Measurements from ENCODE around the gene SNRNP48. TPM values are rescaled to one million over a fixed set of nuclear protein-coding genes. Genes with fewer than 3 reads are reported as not detected.
A peak's percentile ranks its signal among the peaks of the same experiment; 100 is the strongest.

SNRNP48 gene
- polyA plus RNA-seq, 1 donor from 2014 or later = 17.5 TPM

GRCh38 chr6:7631466-7631865, 41.5 kb downstream of the SNRNP48 start:
- Histone ChIP-seq H3K9ac (ENCODE audit: low read length) (no peak overlapping the region), H3K27ac (ENCODE audit: low read length) (no peak overlapping the region), H3K9me3 (ENCODE audit: low read length) (peaks cover 5% of the 10 kb centered on the region), H3F3A (ENCODE audit: insufficient read depth, low read length, poor library complexity, severe bottlenecking) (no peaks in the 10 kb centered on the region), H3K79me2 (replicated peaks; ENCODE audit: insufficient read depth, low read length) (no peaks in the 10 kb centered on the region), H3K36me3 (ENCODE audit: insufficient read depth, low read length) (no peaks in the 10 kb centered on the region), H4K20me1 (ENCODE audit: insufficient read depth) (no peaks in the 10 kb centered on the region), H3K9me2 (ENCODE audit: insufficient read depth, low read length) (no peaks in the 10 kb centered on the region), H3K4me3 (ENCODE audit: low read length) (no peak overlapping the region), H2AFZ (ENCODE audit: low read depth, low read length) (no peak overlapping the region), H3K4me2 (ENCODE audit: low read length) (no peak overlapping the region), H3K27me3 (ENCODE audit: insufficient read depth, low read depth, low read length) (peaks cover 25% of the 10 kb centered on the region)
- TF ChIP-seq EZH2 (IDR thresholded peaks at IDR 0.05; ENCODE audit: borderline replicate concordance, insufficient read depth, low read length, poor library complexity, severe bottlenecking) (no peak), EP300 (conservative IDR thresholded peaks at IDR 0.05; ENCODE audit: poor library complexity, severe bottlenecking) (no peak), SMC3 (conservative IDR thresholded peaks at IDR 0.05; ENCODE audit: poor library complexity) (no peak), MXI1 (conservative IDR thresholded peaks at IDR 0.05; ENCODE audit: poor library complexity, severe bottlenecking) (no peak), RAD21 (conservative IDR thresholded peaks at IDR 0.05) (no peak), POLR2AphosphoS5 (IDR thresholded peaks at IDR 0.05) (no peak)

GRCh38 chr6:7632501-7633290, 42.7 kb downstream of the SNRNP48 start:
- H2AFZ ChIP-seq (ENCODE audit: low read depth, low read length) = no peak overlapping the region
- no peaks in the 10 kb centered on the region for H3K79me2 ChIP-seq (replicated peaks; ENCODE audit: insufficient read depth, low read length)
- H3K9me3 ChIP-seq (ENCODE audit: low read length) = peaks cover 5% of the 10 kb centered on the region
- no peak overlapping the region for H3K4me2 ChIP-seq (ENCODE audit: low read length)
- peaks cover 17% of the 10 kb centered on the region for H3K27me3 ChIP-seq (ENCODE audit: insufficient read depth, low read depth, low read length)
- H3K9me2 ChIP-seq (ENCODE audit: insufficient read depth, low read length) = no peaks in the 10 kb centered on the region
- H3F3A ChIP-seq (ENCODE audit: insufficient read depth, low read length, poor library complexity, severe bottlenecking) = no peaks in the 10 kb centered on the region
- H3K27ac ChIP-seq (ENCODE audit: low read length) = no peak overlapping the region
- TF ChIP-seq EZH2 (IDR thresholded peaks at IDR 0.05; ENCODE audit: borderline replicate concordance, insufficient read depth, low read length, poor library complexity, severe bottlenecking) (no peak), MXI1 (conservative IDR thresholded peaks at IDR 0.05; ENCODE audit: poor library complexity, severe bottlenecking) (no peak), TAF1 (IDR thresholded peaks at IDR 0.05; ENCODE audit: low read depth) (no peak), EP300 (conservative IDR thresholded peaks at IDR 0.05; ENCODE audit: poor library complexity, severe bottlenecking) (no peak)
- TF ChIP-seq, protein P1, sequence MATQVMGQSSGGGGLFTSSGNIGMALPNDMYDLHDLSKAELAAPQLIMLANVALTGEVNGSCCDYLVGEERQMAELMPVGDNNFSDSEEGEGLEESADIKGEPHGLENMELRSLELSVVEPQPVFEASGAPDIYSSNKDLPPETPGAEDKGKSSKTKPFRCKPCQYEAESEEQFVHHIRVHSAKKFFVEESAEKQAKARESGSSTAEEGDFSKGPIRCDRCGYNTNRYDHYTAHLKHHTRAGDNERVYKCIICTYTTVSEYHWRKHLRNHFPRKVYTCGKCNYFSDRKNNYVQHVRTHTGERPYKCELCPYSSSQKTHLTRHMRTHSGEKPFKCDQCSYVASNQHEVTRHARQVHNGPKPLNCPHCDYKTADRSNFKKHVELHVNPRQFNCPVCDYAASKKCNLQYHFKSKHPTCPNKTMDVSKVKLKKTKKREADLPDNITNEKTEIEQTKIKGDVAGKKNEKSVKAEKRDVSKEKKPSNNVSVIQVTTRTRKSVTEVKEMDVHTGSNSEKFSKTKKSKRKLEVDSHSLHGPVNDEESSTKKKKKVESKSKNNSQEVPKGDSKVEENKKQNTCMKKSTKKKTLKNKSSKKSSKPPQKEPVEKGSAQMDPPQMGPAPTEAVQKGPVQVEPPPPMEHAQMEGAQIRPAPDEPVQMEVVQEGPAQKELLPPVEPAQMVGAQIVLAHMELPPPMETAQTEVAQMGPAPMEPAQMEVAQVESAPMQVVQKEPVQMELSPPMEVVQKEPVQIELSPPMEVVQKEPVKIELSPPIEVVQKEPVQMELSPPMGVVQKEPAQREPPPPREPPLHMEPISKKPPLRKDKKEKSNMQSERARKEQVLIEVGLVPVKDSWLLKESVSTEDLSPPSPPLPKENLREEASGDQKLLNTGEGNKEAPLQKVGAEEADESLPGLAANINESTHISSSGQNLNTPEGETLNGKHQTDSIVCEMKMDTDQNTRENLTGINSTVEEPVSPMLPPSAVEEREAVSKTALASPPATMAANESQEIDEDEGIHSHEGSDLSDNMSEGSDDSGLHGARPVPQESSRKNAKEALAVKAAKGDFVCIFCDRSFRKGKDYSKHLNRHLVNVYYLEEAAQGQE (IDR thresholded peaks at IDR 0.05; ENCODE audit: borderline replicate concordance) = no peak
- H4K20me1 ChIP-seq (ENCODE audit: insufficient read depth) = no peaks in the 10 kb centered on the region
- H3K4me3 ChIP-seq (ENCODE audit: low read length) = no peak overlapping the region
- H3K9ac ChIP-seq (ENCODE audit: low read length) = no peak overlapping the region
- no peaks in the 10 kb centered on the region for H3K36me3 ChIP-seq (ENCODE audit: insufficient read depth, low read length)

- H3K4me3 ChIP-seq (ENCODE audit: low read length) = no peak overlapping the region
- no peak for TF ChIP-seq RAD21 (conservative IDR thresholded peaks at IDR 0.05)
- no peaks in the 10 kb centered on the region for H3K79me2 ChIP-seq (replicated peaks; ENCODE audit: insufficient read depth, low read length)
- no peaks in the 10 kb centered on the region for H4K20me1 ChIP-seq (ENCODE audit: insufficient read depth)
- H3K27me3 ChIP-seq (ENCODE audit: insufficient read depth, low read depth, low read length) = peaks cover 16% of the 10 kb centered on the region
- peaks cover 5% of the 10 kb centered on the region for H3K9me3 ChIP-seq (ENCODE audit: low read length)
- no peak overlapping the region for H3K9ac ChIP-seq (ENCODE audit: low read length)
- H2AFZ ChIP-seq (ENCODE audit: low read depth, low read length) = no peak overlapping the region
- no peaks in the 10 kb centered on the region for H3K9me2 ChIP-seq (ENCODE audit: insufficient read depth, low read length)
- H3K36me3 ChIP-seq (ENCODE audit: insufficient read depth, low read length) = no peaks in the 10 kb centered on the region
- H3K27ac ChIP-seq (ENCODE audit: low read length) = peak overlapping the region; percentile 2
- H3K4me2 ChIP-seq (ENCODE audit: low read length) = no peak overlapping the region
- H3F3A ChIP-seq (ENCODE audit: insufficient read depth, low read length, poor library complexity, severe bottlenecking) = no peaks in the 10 kb centered on the region
These were observed 43.4 kb downstream of the SNRNP48 start for GRCh38 chr6:7633361-7633760.

All from neural cell (in vitro differentiated cells).